K562 (cell line): ENCODE results near the gene SLC6A6. TPM values are rescaled to one million over a fixed set of nuclear protein-coding genes. Genes with fewer than 3 reads are reported as not detected.

Experiments
- CBX3 ChIP-seq, 2 experiments: IDR thresholded peaks; 1 replicate in 1 of 2; 2 replicates in 1 of 2; pipeline ENCODE4 v1.6.1; 2012; ENCODE audit warnings: inconsistent platforms in 2 of 2, low read length in 2 of 2, borderline replicate concordance in 1 of 2, control low read depth in 1 of 2
- DMBX1 ChIP-seq: fragments of 250-450 bp; sonication (Bioruptor Pico); IDR thresholded peaks from 2 replicates; pipeline ENCODE4 v1.8.0; 2022; ENCODE audit warnings: inconsistent platforms, mild to moderate bottlenecking, moderate library complexity, borderline replicate concordance
- ETV1 ChIP-seq: fragments of 450-650 bp; conservative IDR thresholded peaks from 2 replicates; pipeline ENCODE4 v1.6.1; 2016; ENCODE audit warnings: missing genetic modification characterization, control low read depth, low read depth, missing compliant biosample characterization
- ETV5 ChIP-seq: sonication (generic); formaldehyde crosslinking; IDR thresholded peaks from 2 replicates; pipeline ENCODE4 v1.4.0; 2020; ENCODE audit warnings: low read depth, mild to moderate bottlenecking, missing genetic modification reagents
- FOXJ2 ChIP-seq: fragments of 200-800 bp; sonication (Bioruptor generic); IDR thresholded peaks from 2 replicates; pipeline ENCODE4 v1.6.1; 2016; ENCODE audit warnings: missing genetic modification characterization, missing compliant biosample characterization
- KDM1A ChIP-seq, 2 experiments: fragments of 450-650 bp; IDR thresholded peaks; 2 replicates each; pipeline ENCODE4 v1.6.1; 2016; ENCODE audit warnings: mild to moderate bottlenecking in 2 of 2
- NFRKB ChIP-seq: fragments of 450-650 bp; IDR thresholded peaks from 2 replicates; pipeline ENCODE4 v1.6.1; 2016; ENCODE audit warnings: low read depth
- SMC3 ChIP-seq: conservative IDR thresholded peaks from 2 replicates; pipeline ENCODE4 v1.6.1; 2011; ENCODE audit warnings: low read depth, low read length, improper control_type of control experiment; ENCODE audit not compliant: insufficient read depth
- SRF ChIP-seq, 2 experiments: fragments of 250-450, 450-650 bp in 1 of 2; sonication (Bioruptor Pico) in 1 of 2; sonication (generic) in 1 of 2; formaldehyde crosslinking; IDR thresholded peaks; 2 replicates each; pipeline versions ENCODE4 v1.5.0 to v1.5.1; 2020 to 2022; ENCODE audit warnings: mild to moderate bottlenecking in 1 of 2, missing genetic modification reagents in 1 of 2
- TAF7 ChIP-seq: fragments of 450-650 bp; IDR thresholded peaks from 2 replicates; pipeline ENCODE4 v1.6.1; 2016; ENCODE audit warnings: missing genetic modification characterization, missing compliant biosample characterization
- ZNF282 ChIP-seq: sonication (generic); formaldehyde crosslinking; IDR thresholded peaks from 2 replicates; pipeline ENCODE4 v1.8.1; 2023; ENCODE audit warnings: missing genetic modification reagents
- ZNF766 ChIP-seq: fragments of 200-800 bp; sonication (Bioruptor generic); conservative IDR thresholded peaks from 2 replicates; pipeline ENCODE4 v1.6.1; 2016; ENCODE audit warnings: missing genetic modification characterization, missing compliant biosample characterization
- polyA plus RNA-seq, 8 experiments: library from polyadenylated mRNA; depleted of rRNA in 4 of 8; stranded (reverse) in 5 of 8; unstranded in 3 of 8; fragments of >200 nt; fragmentation: Nextera tagmentation in 2 of 8; fragmentation: Illumina TruSeq in 1 of 8; extraction: Ambion mirVana in 2 of 8; extraction: Trizol in 1 of 8; gene quantifications; 2 replicates each; pipeline versions ENCODE4 v1.2.1 to v1.2.3, GENCODE V29; 2011 to 2014; ENCODE audit warnings: inconsistent platforms in 1 of 8, missing spikeins in 1 of 8
- total RNA-seq, 7 experiments: library from RNA; depleted of rRNA in 6 of 7; stranded (reverse); fragments of >200 nt in 6 of 7; fragmentation: Illumina TruSeq in 2 of 7; extraction: Trizol in 2 of 7; gene quantifications; 2 replicates each; pipeline versions ENCODE4 v1.2.1 to v1.2.3, GENCODE V29; 2011 to 2021; ENCODE audit warnings: low replicate concordance in 1 of 7
- TF ChIP-seq, protein P1 (sequence below): fragments of 450-650 bp; IDR thresholded peaks from 2 replicates; pipeline ENCODE4 v1.6.1; 2017; ENCODE audit warnings: mild to moderate bottlenecking, moderate library complexity
- TF ChIP-seq, protein P2 (sequence below), 2 experiments: fragments of 450-650 bp; IDR thresholded peaks; 2 replicates each; pipeline ENCODE4 v1.6.1; 2016; ENCODE audit warnings: mild to moderate bottlenecking in 2 of 2, borderline replicate concordance in 1 of 2, low read depth in 1 of 2, moderate library complexity in 1 of 2
- TF ChIP-seq, protein P3 (sequence below): fragments of 450-650 bp; IDR thresholded peaks from 2 replicates; pipeline ENCODE4 v1.6.1; 2016; ENCODE audit warnings: antibody characterized with exemption

The SLC6A6 gene
- total and polyA plus RNA-seq, 9 of the 15 experiments (the other 6 are each of a cell fraction or from before 2014, with no cell fraction given), result 12.3 to 203 (median 93.2) TPM

DNA sequence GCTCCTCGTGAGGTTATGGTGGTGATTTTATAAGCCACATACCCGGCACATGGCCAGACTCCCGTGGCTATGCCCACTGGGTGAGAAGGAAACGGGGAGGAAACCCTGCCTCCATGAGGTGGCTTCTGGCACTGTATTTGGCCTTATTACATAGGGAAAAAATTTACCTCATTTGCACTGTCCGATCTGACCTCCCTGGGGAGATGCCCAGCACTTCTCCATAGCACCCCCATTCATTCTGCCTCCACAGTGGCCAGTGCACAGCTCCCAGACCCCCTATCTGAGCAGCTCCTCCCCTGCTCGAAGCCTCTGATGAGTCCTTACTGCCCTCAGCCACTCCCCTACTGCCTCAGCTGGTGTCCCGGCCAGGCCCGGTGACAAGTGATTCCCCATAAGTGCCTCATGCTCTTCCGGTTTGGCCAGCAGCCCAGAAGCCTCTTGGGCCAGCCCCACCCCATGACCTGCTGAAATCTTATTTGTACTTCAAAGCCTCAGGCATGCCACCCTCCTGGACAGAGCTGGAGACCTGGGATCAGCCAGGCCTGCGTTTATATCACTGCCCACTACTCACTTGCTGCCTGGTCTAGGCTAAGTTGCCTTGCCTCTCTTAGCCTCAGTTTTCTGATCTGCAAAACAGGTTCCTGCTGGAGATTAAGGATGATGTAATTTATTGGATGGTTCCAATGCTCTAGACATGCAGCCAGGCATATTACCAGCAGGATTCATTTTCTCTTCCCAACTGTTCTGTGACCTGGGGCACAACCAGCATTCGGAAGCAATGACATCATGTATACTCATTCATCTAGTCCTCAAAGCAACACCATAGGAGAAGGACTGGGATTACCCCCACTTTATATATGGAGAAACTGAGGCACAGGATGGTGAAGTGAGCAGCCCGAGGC is 30.6 kb upstream of the SLC6A6 start (continued):
- TF ChIP-seq SMC3 (peak; percentile 10; the same call in 1 of the 2 replicates), FOXJ2 (tag) (no peak), ZNF282 (no peak), SRF (CRISPR knock-in tag; IDR thresholded peaks at IDR 0.05) (peak in 1 of 2 experiments; percentile 63; a peak in 2 of 4 replicates), NFRKB (no peak; the same call in 1 of the 2 replicates), CBX3 (IDR thresholded peaks at IDR 0.05; ENCODE audit: borderline replicate concordance in 1 of 2, low read length in 2 of 2) (peak in 1 of 2 experiments; percentile 51; a peak in 1 of 3 replicates), ETV1 (tag) (peak; percentile 91), TAF7 (tag) (no peak), ETV5 (CRISPR knock-in tag) (peak; percentile 95), ZNF766 (CRISPR knock-in tag) (0 out of 2 replicates have a peak, but pooled peaks have one; percentile 14), KDM1A (IDR thresholded peaks at IDR 0.05) (peak; percentile 59 to 69; a peak in 3 of 4 replicates), DMBX1 (CRISPR knock-in tag) (no peak)
- TF ChIP-seq, protein P1, sequence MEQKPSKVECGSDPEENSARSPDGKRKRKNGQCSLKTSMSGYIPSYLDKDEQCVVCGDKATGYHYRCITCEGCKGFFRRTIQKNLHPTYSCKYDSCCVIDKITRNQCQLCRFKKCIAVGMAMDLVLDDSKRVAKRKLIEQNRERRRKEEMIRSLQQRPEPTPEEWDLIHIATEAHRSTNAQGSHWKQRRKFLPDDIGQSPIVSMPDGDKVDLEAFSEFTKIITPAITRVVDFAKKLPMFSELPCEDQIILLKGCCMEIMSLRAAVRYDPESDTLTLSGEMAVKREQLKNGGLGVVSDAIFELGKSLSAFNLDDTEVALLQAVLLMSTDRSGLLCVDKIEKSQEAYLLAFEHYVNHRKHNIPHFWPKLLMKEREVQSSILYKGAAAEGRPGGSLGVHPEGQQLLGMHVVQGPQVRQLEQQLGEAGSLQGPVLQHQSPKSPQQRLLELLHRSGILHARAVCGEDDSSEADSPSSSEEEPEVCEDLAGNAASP, result no peak
- TF ChIP-seq, protein P2, sequence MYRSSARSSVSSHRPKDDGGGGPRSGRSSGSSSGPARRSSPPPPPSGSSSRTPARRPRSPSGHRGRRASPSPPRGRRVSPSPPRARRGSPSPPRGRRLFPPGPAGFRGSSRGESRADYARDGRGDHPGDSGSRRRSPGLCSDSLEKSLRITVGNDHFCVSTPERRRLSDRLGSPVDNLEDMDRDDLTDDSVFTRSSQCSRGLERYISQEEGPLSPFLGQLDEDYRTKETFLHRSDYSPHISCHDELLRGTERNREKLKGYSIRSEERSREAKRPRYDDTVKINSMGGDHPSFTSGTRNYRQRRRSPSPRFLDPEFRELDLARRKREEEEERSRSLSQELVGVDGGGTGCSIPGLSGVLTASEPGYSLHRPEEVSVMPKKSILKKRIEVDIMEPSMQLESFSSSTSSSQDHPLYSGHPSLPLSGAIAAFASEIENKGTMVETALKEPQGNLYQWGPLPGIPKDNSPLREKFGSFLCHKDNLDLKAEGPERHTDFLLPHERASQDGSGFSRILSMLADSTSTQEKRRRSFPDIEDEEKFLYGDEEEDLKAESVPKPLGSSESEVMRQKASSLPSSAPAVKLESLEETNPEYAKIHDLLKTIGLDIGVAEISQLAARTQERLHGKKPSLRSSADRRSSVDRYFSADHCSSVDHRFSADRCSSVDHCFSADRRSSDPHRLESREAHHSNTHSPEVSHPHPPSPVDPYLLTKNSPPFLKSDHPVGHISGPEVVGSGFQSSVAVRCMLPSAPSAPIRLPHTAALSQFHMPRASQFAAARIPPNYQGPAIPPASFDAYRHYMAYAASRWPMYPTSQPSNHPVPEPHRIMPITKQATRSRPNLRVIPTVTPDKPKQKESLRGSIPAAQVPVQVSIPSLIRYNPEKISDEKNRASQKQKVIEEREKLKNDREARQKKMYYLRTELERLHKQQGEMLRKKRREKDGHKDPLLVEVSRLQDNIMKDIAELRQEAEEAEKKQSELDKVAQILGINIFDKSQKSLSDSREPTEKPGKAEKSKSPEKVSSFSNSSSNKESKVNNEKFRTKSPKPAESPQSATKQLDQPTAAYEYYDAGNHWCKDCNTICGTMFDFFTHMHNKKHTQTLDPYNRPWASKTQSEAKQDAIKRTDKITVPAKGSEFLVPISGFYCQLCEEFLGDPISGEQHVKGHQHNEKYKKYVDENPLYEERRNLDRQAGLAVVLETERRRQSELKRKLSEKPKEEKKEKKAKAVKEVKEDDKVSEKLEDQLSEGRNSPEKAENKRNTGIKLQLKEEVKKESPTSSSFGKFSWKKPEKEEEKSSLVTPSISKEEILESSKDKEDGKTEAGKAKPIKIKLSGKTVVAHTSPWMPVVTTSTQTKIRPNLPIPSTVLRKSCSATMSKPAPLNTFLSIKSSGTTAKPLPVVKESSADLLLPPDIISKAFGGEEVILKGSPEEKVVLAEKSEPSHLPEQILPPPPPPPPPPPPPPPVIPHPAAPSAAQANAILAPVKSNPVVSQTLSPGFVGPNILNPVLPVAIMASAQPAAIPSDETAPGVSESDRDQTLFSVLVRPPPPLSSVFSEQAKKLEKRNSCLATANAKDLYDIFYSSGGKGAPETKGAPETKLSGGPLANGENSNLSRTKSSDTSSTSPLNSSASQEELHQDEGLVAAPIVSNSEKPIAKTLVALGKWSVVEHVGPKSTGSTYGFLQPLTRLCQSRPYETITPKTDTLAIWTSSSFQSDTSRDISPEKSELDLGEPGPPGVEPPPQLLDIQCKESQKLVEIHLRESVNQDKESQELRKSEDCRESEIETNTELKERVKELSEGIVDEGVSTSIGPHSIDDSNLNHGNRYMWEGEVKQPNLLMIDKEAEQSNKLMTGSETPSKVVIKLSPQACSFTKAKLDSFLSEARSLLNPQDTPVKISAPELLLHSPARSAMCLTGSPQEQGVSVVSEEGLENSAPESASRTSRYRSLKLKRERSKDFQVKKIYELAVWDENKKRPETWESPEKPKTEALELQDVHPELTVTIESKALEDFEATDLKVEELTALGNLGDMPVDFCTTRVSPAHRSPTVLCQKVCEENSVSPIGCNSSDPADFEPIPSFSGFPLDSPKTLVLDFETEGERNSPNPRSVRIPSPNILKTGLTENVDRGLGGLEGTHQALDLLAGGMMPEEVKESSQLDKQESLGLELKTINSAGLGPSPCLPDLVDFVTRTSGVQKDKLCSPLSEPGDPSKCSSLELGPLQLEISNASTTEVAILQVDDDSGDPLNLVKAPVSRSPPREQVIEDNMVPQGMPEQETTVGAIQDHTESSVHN (IDR thresholded peaks at IDR 0.05; ENCODE audit: borderline replicate concordance in 1 of 2, low read depth in 1 of 2), result peak in 1 of 2 experiments; percentile 63; a peak in 1 of 4 replicates
- TF ChIP-seq, protein P3, sequence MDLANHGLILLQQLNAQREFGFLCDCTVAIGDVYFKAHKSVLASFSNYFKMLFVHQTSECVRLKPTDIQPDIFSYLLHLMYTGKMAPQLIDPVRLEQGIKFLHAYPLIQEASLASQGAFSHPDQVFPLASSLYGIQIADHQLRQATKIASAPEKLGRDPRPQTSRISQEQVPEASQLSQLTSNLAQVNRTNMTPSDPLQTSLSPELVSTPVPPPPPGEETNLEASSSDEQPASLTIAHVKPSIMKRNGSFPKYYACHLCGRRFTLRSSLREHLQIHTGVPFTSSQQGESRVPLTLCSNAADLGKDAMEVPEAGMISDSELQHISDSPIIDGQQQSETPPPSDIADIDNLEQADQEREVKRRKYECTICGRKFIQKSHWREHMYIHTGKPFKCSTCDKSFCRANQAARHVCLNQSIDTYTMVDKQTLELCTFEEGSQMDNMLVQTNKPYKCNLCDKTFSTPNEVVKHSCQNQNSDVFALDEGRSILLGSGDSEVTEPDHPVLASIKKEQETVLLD, result no peak; the same call in 1 of the 2 replicates
